Thyroid gland (tissue), 4 donors: Measurements from ENCODE around the gene MXI1.

Source experiments
- POLR2A ChIP-seq, 2 donors: fragments of 450-650 bp; IDR thresholded peaks; one replicate each; pipeline ENCODE4 v1.6.1; 2017; ENCODE audit warnings: antibody characterized with exemption in 2 of 2, mild to moderate bottlenecking in 2 of 2, moderate library complexity in 1 of 2
- TF ChIP-seq, protein P1 (sequence below), 6 experiments: fragments of 200-600 bp in 3 of 6; fragments of 450-650 bp in 3 of 6; sonication (generic) in 3 of 6; IDR thresholded peaks; one replicate each; pipeline ENCODE4 v1.5.1; 2016 to 2019; ENCODE audit warnings: antibody characterized with exemption in 6 of 6, mild to moderate bottlenecking in 2 of 6, inconsistent platforms in 1 of 6, moderate library complexity in 1 of 6

DNA sequence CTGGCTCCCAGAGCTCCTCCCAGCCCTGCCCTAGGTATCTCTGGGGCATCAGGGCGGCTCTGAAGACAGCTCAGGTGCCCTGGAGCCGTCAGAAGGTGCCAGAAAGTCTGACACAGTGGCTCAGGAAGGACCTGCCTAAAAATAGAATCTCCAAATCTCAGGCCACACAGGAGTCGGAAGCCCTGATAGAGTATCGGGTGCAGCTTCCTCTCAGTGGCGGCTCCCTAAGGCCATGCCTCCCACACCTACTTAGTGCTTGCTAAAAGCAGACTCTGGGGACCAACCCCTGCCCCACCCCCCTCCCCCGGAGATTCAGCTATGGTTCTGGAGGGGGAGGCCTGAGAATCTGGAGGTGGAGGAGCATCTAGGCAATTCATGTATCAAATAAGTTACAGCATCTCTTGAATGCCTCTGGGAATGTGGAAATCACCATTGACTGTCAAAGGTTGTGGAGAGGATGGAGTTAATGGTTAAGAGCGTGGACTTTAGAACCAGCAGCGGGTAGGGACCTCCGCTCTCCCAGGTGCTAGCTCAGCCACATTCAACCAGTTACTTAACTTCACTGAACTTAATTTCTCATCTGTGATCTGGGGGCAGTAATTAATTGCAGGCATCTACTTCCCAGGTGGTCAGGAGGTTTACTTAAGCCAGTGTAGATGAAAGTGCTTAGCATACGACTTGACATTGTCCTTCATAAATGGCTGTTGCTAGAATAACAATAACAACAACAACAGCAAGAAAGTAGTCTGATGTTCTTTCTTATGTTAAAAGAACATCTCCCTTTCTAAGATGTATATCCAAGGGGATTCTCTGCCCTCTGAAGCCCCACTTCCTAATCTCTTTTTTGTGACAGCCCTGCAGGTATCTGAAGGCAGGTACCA, 38.6 kb upstream of the MXI1 start:
- TF ChIP-seq, protein P1, sequence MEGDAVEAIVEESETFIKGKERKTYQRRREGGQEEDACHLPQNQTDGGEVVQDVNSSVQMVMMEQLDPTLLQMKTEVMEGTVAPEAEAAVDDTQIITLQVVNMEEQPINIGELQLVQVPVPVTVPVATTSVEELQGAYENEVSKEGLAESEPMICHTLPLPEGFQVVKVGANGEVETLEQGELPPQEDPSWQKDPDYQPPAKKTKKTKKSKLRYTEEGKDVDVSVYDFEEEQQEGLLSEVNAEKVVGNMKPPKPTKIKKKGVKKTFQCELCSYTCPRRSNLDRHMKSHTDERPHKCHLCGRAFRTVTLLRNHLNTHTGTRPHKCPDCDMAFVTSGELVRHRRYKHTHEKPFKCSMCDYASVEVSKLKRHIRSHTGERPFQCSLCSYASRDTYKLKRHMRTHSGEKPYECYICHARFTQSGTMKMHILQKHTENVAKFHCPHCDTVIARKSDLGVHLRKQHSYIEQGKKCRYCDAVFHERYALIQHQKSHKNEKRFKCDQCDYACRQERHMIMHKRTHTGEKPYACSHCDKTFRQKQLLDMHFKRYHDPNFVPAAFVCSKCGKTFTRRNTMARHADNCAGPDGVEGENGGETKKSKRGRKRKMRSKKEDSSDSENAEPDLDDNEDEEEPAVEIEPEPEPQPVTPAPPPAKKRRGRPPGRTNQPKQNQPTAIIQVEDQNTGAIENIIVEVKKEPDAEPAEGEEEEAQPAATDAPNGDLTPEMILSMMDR (IDR thresholded peaks at IDR 0.05) = no peak
- no peak for TF ChIP-seq POLR2A (IDR thresholded peaks at IDR 0.05)
